Measurements from ENCODE around the gene FARP2.

Gene FARP2

DNA sequence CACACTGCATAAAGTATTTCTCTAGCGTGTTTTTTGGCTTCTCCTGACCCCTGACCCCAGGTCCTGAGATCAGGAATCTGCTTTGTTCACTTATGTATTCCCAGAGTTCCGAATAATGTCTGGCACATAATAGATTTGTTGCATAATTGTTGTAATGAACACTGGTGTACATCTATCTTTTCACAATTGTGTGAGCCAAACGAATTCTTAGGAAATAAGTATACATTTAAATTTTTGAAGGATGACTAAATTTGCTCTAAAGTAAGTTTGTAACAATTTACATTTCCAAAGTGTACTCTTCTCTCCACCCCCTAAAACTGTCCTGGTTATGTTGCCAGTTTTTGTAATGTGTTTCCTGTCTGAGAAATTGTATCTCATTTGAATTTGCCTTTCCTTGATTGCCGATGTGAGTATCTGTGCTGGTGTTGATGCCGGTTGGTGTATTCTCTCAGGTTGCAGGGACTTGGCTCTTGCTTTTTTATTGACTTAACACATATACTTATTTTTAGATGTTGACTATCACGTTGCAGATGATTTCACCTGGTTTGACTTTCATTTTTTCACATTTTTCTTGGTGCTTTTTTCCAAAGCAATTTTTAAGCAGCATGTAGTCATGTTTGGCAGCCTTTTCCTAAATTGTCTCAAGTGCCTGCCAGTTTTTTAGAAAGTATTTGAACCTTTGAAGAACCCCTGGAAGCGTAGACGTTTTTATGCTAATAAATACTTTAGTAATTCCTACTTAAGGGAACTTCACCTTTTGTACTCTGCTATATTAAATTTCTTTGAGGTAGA is 16.1 kb upstream of the FARP2 start:
- no peak for TF ChIP-seq JUND (IDR thresholded peaks at IDR 0.05; ENCODE audit: low read depth)
- in situ Hi-C loops (cut with HindIII; ENCODE audit: low pct_unique_long_range_greater_than_20kb, low sequenced_read_pairs): no loop called here
- DNase-seq (ENCODE audit: low read depth in 1 of 2, low spot score in 1 of 2): no peak

DNA sequence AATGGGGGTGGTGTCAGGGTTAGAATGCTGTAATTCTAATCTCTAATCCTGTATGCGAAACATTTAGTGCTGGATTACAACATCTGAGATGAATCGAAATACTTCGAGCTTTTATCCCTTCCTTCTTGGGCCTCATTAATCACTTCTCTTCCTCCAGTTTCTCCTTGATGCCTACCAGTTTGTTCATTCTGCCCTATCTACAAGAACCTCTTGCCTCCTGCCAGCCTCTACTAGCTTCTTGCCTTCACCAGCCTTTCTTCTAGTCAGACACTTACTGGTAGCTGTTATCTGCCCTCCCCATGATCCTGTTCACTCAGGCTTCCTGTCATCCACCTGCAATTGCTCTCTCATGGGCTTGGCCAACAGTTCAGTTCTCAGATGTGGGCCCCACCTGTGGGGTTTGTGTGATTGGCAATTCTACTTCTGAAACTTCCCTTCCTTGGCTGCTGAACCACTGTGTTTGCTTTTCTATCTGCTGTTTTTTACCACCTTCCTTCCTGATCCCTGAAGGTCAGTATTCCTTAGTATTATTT is 15.4 kb upstream of the FARP2 start:
- no peak for TF ChIP-seq JUND (IDR thresholded peaks at IDR 0.05; ENCODE audit: low read depth)
- in situ Hi-C loops (cut with HindIII; ENCODE audit: low pct_unique_long_range_greater_than_20kb, low sequenced_read_pairs): no loop called here
- DNase-seq (ENCODE audit: low read depth in 1 of 2, low spot score in 1 of 2): no peak

GRCh38 chr2:241344925-241345651 is 11.0 kb upstream of the FARP2 start:
- no peak for TF ChIP-seq JUND (IDR thresholded peaks at IDR 0.05; ENCODE audit: low read depth)
- in situ Hi-C loops (cut with HindIII; ENCODE audit: low pct_unique_long_range_greater_than_20kb, low sequenced_read_pairs): no loop called here

DNA sequence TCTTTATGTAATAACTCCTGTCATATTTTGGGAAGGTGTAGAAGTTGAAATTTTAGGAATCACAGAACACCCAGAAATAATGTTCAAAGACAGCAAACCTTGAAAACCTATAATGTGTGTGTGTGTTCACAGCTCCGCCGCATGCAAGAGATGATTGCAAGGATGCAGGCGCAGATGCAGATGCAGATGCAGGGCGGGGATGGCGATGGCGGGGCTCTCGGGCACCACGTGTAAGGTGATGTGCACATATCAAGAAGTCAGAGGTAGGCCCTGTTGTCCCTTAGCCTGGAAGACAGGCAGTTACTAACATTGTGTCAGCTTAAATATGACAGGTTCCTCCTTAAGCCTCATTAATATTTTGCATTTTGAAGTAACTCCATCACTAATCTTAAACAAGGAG is 6.1 kb upstream of the FARP2 start:
- no peak for TF ChIP-seq JUND (IDR thresholded peaks at IDR 0.05; ENCODE audit: low read depth)
- in situ Hi-C loops (cut with HindIII; ENCODE audit: low pct_unique_long_range_greater_than_20kb, low sequenced_read_pairs): no loop called here
- no peak for DNase-seq (ENCODE audit: low read depth in 1 of 2, low spot score in 1 of 2)

More at GRCh38 chr2:241344925-241345651, 11.0 kb upstream of the FARP2 start:
- DNase-seq (ENCODE audit: low read depth in 1 of 2, low spot score in 1 of 2): no peak

- no peak for TF ChIP-seq JUND (IDR thresholded peaks at IDR 0.05; ENCODE audit: low read depth)
- in situ Hi-C loops (cut with HindIII; ENCODE audit: low pct_unique_long_range_greater_than_20kb, low sequenced_read_pairs): no loop called here
Measured at GRCh38 chr2:241350530-241350877, 5.6 kb upstream of the FARP2 start.

GRCh38 chr2:241350878-241351639 is 5.0 kb upstream of the FARP2 start:
- in situ Hi-C loops (cut with HindIII; ENCODE audit: low pct_unique_long_range_greater_than_20kb, low sequenced_read_pairs): no loop called here
- no peak for TF ChIP-seq JUND (IDR thresholded peaks at IDR 0.05; ENCODE audit: low read depth)
- DNase-seq (ENCODE audit: low read depth in 1 of 2, low spot score in 1 of 2): peak in 1 of 2 experiments; percentile 10

More at GRCh38 chr2:241350530-241350877, 5.6 kb upstream of the FARP2 start:
- no peak for DNase-seq (ENCODE audit: low read depth in 1 of 2, low spot score in 1 of 2)

DNA sequence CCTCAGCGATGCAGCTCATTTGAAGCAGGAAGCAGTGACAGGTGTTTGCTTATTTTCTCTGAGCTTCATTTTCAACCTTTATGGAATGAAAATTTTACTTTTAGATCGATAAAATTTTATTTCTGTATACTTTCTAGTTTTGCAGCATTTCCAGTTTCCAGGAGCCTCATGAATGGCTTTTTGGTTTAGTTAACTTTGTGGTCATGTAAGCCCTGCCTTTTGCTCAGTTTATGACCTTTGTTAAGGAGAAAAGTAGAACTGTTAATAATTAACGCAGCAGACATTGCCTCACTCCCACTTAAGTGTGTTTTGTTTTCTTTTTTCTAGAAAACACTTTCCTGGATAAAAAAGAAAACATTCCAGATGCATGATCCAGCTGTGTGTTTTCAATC is 4.4 kb upstream of the FARP2 start:
- no peak for DNase-seq (ENCODE audit: low read depth in 1 of 2, low spot score in 1 of 2)
- no peak for TF ChIP-seq JUND (IDR thresholded peaks at IDR 0.05; ENCODE audit: low read depth)
- in situ Hi-C loops (cut with HindIII; ENCODE audit: low pct_unique_long_range_greater_than_20kb, low sequenced_read_pairs): no loop called here

GRCh38 chr2:241352227-241352626 is 3.9 kb upstream of the FARP2 start:
- no peak for TF ChIP-seq JUND (IDR thresholded peaks at IDR 0.05; ENCODE audit: low read depth)
- in situ Hi-C loops (cut with HindIII; ENCODE audit: low pct_unique_long_range_greater_than_20kb, low sequenced_read_pairs): no loop called here
- peak in 1 of 2 experiments; percentile 69 for DNase-seq (ENCODE audit: low read depth in 1 of 2, low spot score in 1 of 2)

GRCh38 chr2:241354668-241355658 is 1.1 kb upstream of the FARP2 start:
- TF ChIP-seq JUND (IDR thresholded peaks at IDR 0.05; ENCODE audit: low read depth): no peak
- peak in 1 of 2 experiments; percentile 88 for DNase-seq (ENCODE audit: low read depth in 1 of 2, low spot score in 1 of 2)
- in situ Hi-C loops (cut with HindIII; ENCODE audit: low pct_unique_long_range_greater_than_20kb, low sequenced_read_pairs): no loop called here

DNA sequence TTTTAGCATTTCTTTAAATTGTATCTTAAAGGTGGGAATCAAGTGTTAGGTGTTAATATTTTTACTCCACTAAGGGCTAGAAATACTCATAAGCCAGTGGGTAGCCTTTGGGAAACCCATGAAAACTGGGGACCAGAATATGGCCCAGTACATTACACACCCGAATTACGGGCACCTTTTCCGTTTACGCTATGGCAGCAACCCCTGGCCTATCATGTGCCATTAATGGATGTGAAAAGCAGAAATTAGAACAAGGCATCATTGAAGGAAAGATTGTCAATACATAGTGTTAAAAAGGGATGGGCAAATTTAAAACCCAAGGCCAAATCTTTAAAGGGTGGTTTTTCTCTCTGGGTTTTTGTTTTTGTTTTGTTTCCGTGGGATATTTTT is 781 bp downstream of the FARP2 start:
- in situ Hi-C loops (cut with HindIII; ENCODE audit: low pct_unique_long_range_greater_than_20kb, low sequenced_read_pairs): no loop called here
- DNase-seq (ENCODE audit: low read depth in 1 of 2, low spot score in 1 of 2): no peak
- TF ChIP-seq JUND (IDR thresholded peaks at IDR 0.05; ENCODE audit: low read depth): no peak

- TF ChIP-seq JUND (IDR thresholded peaks at IDR 0.05; ENCODE audit: low read depth): no peak
- in situ Hi-C loops (cut with HindIII; ENCODE audit: low pct_unique_long_range_greater_than_20kb, low sequenced_read_pairs): no loop called here
Measured at GRCh38 chr2:241357531-241357930, 1.4 kb downstream of the FARP2 start.

More at GRCh38 chr2:241357531-241357930, 1.4 kb downstream of the FARP2 start:
- no peak for DNase-seq (ENCODE audit: low read depth in 1 of 2, low spot score in 1 of 2)

Data from T47D (cell line).